ENCODE measurements around the gene GABBR2. TPM values are rescaled to one million over a fixed set of nuclear protein-coding genes. Genes with fewer than 3 reads are reported as not detected.

Gene GABBR2
- polyA plus RNA-seq, 1 of the 3 experiments (the other 2 are of a cell fraction) = not detected

DNA sequence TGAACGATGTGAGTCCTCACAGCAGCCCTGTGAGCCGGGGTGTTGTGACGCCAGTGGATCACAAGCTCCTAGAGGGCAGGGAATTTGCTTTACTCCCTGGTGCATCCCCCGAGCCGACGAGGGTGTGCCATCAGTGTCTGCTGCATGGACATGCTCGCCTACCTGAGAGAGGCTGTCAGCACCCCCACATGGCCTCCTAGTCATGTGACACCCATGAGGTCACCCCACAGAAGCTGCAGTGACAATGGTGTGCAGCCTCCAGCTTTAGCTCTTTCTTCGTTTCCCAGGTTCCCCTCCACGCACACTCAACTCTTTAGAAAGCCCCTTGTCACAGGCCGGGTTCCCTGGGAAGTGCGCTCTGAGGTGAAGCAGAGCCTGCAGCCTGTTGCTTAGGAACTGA lies 19.8 kb upstream of the GABBR2 start:
- Histone ChIP-seq H3K4me2 (no peak overlapping the region), H3K27ac (ENCODE audit: low read depth in 2 of 2, low read length in 1 of 2) (no peak overlapping the region), H3K9me2 (no peaks in the 10 kb centered on the region), H2AFZ (ENCODE audit: low read depth) (no peak overlapping the region), H3K36me3 (replicated peaks in 1 of 2; ENCODE audit: control insufficient read depth in 1 of 2, insufficient read depth in 2 of 2, low read length in 1 of 2) (peaks cover 0 to 6% of the 10 kb centered on the region in 2 experiments), H3K9ac (no peak overlapping the region), H3K9me3 (no peaks in the 10 kb centered on the region), H3F3A (replicated peaks; ENCODE audit: insufficient read depth) (no peaks in the 10 kb centered on the region), H3K79me2 (ENCODE audit: insufficient read depth) (no peaks in the 10 kb centered on the region), H4K20me1 (ENCODE audit: insufficient read depth) (no peaks in the 10 kb centered on the region), H3K27me3 (ENCODE audit: insufficient read depth) (no peaks in the 10 kb centered on the region; the same call in 1 of the 2 replicates), H3K4me1 (ENCODE audit: control insufficient read depth in 1 of 2, insufficient read depth in 2 of 2, low read depth in 1 of 2, low read length in 1 of 2) (no peaks in the 10 kb centered on the region), H3K4me3 (ENCODE audit: low read depth in 2 of 2, low read length in 1 of 2) (no peak overlapping the region)
- POLR2A ChIA-PET = no interaction called here
- TF ChIP-seq EP300 (IDR thresholded peaks at IDR 0.05; ENCODE audit: borderline replicate concordance in 1 of 2, low read depth in 1 of 2, low read length in 1 of 2) (no peak), JUND (IDR thresholded peaks at IDR 0.05) (no peak), TCF12 (IDR thresholded peaks at IDR 0.05) (no peak), RFX5 (IDR thresholded peaks at IDR 0.05; ENCODE audit: low read length) (no peak), MAX (IDR thresholded peaks at IDR 0.05; ENCODE audit: low read depth) (no peak), MEF2A (IDR thresholded peaks at IDR 0.05; ENCODE audit: borderline replicate concordance, low read depth) (no peak), NFIC (IDR thresholded peaks at IDR 0.05; ENCODE audit: borderline replicate concordance) (no peak), TEAD4 (IDR thresholded peaks at IDR 0.05; ENCODE audit: borderline replicate concordance, insufficient read depth) (no peak), MXI1 (IDR thresholded peaks at IDR 0.05; ENCODE audit: low read depth, low read length) (no peak), ELF1 (IDR thresholded peaks at IDR 0.05) (no peak), TAF1 (IDR thresholded peaks at IDR 0.05; ENCODE audit: borderline replicate concordance, low read depth, low read length) (no peak), POLR2AphosphoS5 (IDR thresholded peaks at IDR 0.05; ENCODE audit: low read depth, low read length) (no peak), FOSL2 (IDR thresholded peaks at IDR 0.05; ENCODE audit: borderline replicate concordance, low read depth) (no peak)
- 81% methylated on average over 7 of the region's 11 CpGs for WGBS (ENCODE audit: low lambda C conversion rate)
- DNase-seq = no peak
- CTCF ChIA-PET = interaction anchor here (0.8 to 1.4 kb wide), 3 partner anchors 31 to 192 kb away, joined by 3 read pairs; no protein-coding TSS in a partner anchor

DNA sequence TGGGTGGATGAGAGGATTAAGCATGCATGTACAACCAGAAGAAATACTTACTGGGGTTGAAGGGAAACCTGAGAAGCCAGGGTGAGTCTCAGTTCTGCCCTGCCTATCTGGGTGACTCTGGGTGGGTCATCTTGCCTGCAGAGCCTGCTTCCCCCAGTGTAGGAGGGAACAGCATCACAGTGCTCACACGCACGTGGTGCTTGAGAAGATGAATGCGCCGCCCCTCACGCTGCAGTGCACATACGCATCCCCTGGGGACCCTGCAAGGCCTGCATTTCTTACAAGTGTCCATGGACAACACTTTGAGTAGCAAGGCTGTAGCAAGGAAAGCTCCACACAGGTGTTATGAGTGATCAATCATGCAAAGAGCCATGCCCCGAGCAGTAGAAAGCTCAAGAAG lies 18.7 kb upstream of the GABBR2 start:
- Histone ChIP-seq H3K4me1 (ENCODE audit: control insufficient read depth in 1 of 2, insufficient read depth in 2 of 2, low read depth in 1 of 2, low read length in 1 of 2) (no peaks in the 10 kb centered on the region), H4K20me1 (ENCODE audit: insufficient read depth) (no peaks in the 10 kb centered on the region), H3K79me2 (ENCODE audit: insufficient read depth) (no peaks in the 10 kb centered on the region), H3K36me3 (replicated peaks in 1 of 2; ENCODE audit: control insufficient read depth in 1 of 2, insufficient read depth in 2 of 2, low read length in 1 of 2) (no peaks in the 10 kb centered on the region), H3F3A (replicated peaks; ENCODE audit: insufficient read depth) (no peaks in the 10 kb centered on the region), H3K27ac (ENCODE audit: low read depth in 2 of 2, low read length in 1 of 2) (no peak overlapping the region), H3K9me2 (no peaks in the 10 kb centered on the region), H3K9ac (no peak overlapping the region), H3K9me3 (no peaks in the 10 kb centered on the region), H3K4me3 (ENCODE audit: low read depth in 2 of 2, low read length in 1 of 2) (no peak overlapping the region), H3K4me2 (no peak overlapping the region), H3K27me3 (ENCODE audit: insufficient read depth) (no peaks in the 10 kb centered on the region; the same call in 1 of the 2 replicates), H2AFZ (ENCODE audit: low read depth) (no peak overlapping the region)
- no peak for DNase-seq
- ChIA-PET CTCF (interaction anchor here (1.4 to 1.7 kb wide), 2 partner anchors 49 kb away, joined by 3 to 4 read pairs; no protein-coding TSS in a partner anchor), POLR2A (no interaction called here)
- TF ChIP-seq MAX (IDR thresholded peaks at IDR 0.05; ENCODE audit: low read depth) (no peak), CTCF (IDR thresholded peaks at IDR 0.05) (no peak), TEAD4 (IDR thresholded peaks at IDR 0.05; ENCODE audit: borderline replicate concordance, insufficient read depth) (no peak), GATA2 (CRISPR knock-in tag; IDR thresholded peaks at IDR 0.05) (no peak), EZH2phosphoT487 (IDR thresholded peaks at IDR 0.05; ENCODE audit: borderline replicate concordance, low read depth) (no peak), NFIC (IDR thresholded peaks at IDR 0.05; ENCODE audit: borderline replicate concordance) (no peak), RXRA (IDR thresholded peaks at IDR 0.05; ENCODE audit: borderline replicate concordance, low read depth) (no peak), FOXJ3 (CRISPR knock-in tag; IDR thresholded peaks at IDR 0.05) (no peak), MEF2A (IDR thresholded peaks at IDR 0.05; ENCODE audit: borderline replicate concordance, low read depth) (no peak), MXI1 (IDR thresholded peaks at IDR 0.05; ENCODE audit: low read depth, low read length) (no peak), RCOR1 (IDR thresholded peaks at IDR 0.05; ENCODE audit: low read length) (no peak), CHD2 (IDR thresholded peaks at IDR 0.05; ENCODE audit: low read length, partially characterized antibody) (no peak), USF1 (IDR thresholded peaks at IDR 0.05; ENCODE audit: borderline replicate concordance, low read depth) (no peak), GABPA (IDR thresholded peaks at IDR 0.05; ENCODE audit: low read depth) (no peak), FOSL2 (IDR thresholded peaks at IDR 0.05; ENCODE audit: borderline replicate concordance, low read depth) (no peak), TCF12 (IDR thresholded peaks at IDR 0.05) (no peak), EP300 (IDR thresholded peaks at IDR 0.05; ENCODE audit: borderline replicate concordance in 1 of 2, low read depth in 1 of 2, low read length in 1 of 2) (no peak)
- TF ChIP-seq, protein P1, sequence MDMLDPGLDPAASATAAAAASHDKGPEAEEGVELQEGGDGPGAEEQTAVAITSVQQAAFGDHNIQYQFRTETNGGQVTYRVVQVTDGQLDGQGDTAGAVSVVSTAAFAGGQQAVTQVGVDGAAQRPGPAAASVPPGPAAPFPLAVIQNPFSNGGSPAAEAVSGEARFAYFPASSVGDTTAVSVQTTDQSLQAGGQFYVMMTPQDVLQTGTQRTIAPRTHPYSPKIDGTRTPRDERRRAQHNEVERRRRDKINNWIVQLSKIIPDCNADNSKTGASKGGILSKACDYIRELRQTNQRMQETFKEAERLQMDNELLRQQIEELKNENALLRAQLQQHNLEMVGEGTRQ (IDR thresholded peaks at IDR 0.05; ENCODE audit: borderline replicate concordance, low read depth, low read length) = no peak
- 71% methylated on average over 1 of the region's 7 CpGs for WGBS (ENCODE audit: low lambda C conversion rate)
